ENCODE measurements around the gene TTLL9. TPM values are rescaled to one million over a fixed set of nuclear protein-coding genes. Genes with fewer than 3 reads are reported as not detected.
"Not testable (repeated sequence)": the region's sequence is repeated elsewhere in the genome, so short reads cannot be mapped to it uniquely, and the experiment has no call there.

TTLL9 gene
- total RNA-seq, 2 donors from 2014 or later, result not detected

GRCh38 chr20:31926493-31926892 lies 56.1 kb downstream of the TTLL9 start:
- Mint-ChIP-seq H3K4me1 (ENCODE audit: low read depth) (peaks cover 12% of the 10 kb centered on the region), H3K9me3 (no peaks in the 10 kb centered on the region), H3K27me3 (ENCODE audit: low read depth) (peaks cover 17% of the 10 kb centered on the region), H3K27ac (no peak overlapping the region), H3K36me3 (ENCODE audit: insufficient read depth in 2 of 2) (no peaks in the 10 kb centered on the region), H3K4me3 (no peak overlapping the region)
- ATAC-seq (replicated peaks in 1 of 2), result no peak
- no peak for DNase-seq

- no peak overlapping the region for H3K4me3 Mint-ChIP-seq
- ATAC-seq (replicated peaks in 1 of 2) (no peak), DNase-seq (no peak)
- peaks cover 12% of the 10 kb centered on the region for H3K4me1 Mint-ChIP-seq (ENCODE audit: low read depth)
- no peaks in the 10 kb centered on the region for H3K9me3 Mint-ChIP-seq
- H3K27ac Mint-ChIP-seq, result no peak overlapping the region
- H3K27me3 Mint-ChIP-seq (ENCODE audit: low read depth), result peaks cover 13% of the 10 kb centered on the region
- H3K36me3 Mint-ChIP-seq (ENCODE audit: insufficient read depth in 2 of 2), result no peaks in the 10 kb centered on the region
These were observed 57.3 kb downstream of the TTLL9 start for GRCh38 chr20:31927627-31928159.

- not testable (repeated sequence) for H3K27me3 Mint-ChIP-seq (ENCODE audit: low read depth); ATAC-seq (replicated peaks in 1 of 2); H3K9me3 Mint-ChIP-seq; H3K36me3 Mint-ChIP-seq (ENCODE audit: insufficient read depth in 2 of 2); H3K27ac Mint-ChIP-seq; H3K4me1 Mint-ChIP-seq (ENCODE audit: low read depth); DNase-seq; H3K4me3 Mint-ChIP-seq
These were observed 59.2 kb downstream of the TTLL9 start for GRCh38 chr20:31929631-31930030.

GRCh38 chr20:31930779-31931178 lies 60.3 kb downstream of the TTLL9 start:
- Mint-ChIP-seq H3K27me3 (ENCODE audit: low read depth) (no peaks in the 10 kb centered on the region), H3K27ac (no peak overlapping the region), H3K4me3 (no peak overlapping the region), H3K36me3 (ENCODE audit: insufficient read depth in 2 of 2) (no peaks in the 10 kb centered on the region), H3K9me3 (no peaks in the 10 kb centered on the region), H3K4me1 (ENCODE audit: low read depth) (no peaks in the 10 kb centered on the region)
- no peak for DNase-seq
- ATAC-seq (replicated peaks in 1 of 2), result no peak

- Mint-ChIP-seq H3K36me3 (ENCODE audit: insufficient read depth in 2 of 2) (no peaks in the 10 kb centered on the region), H3K27ac (no peak overlapping the region), H3K4me3 (no peak overlapping the region), H3K9me3 (no peaks in the 10 kb centered on the region), H3K27me3 (ENCODE audit: low read depth) (no peaks in the 10 kb centered on the region), H3K4me1 (ENCODE audit: low read depth) (no peaks in the 10 kb centered on the region)
- ATAC-seq (replicated peaks in 1 of 2), result no peak
- no peak for DNase-seq
These were observed 63.3 kb downstream of the TTLL9 start for GRCh38 chr20:31933698-31934097.

GRCh38 chr20:31934491-31934890 lies 64.1 kb downstream of the TTLL9 start:
- ATAC-seq (replicated peaks in 1 of 2), result no peak
- no peak overlapping the region for H3K27ac Mint-ChIP-seq
- H3K27me3 Mint-ChIP-seq (ENCODE audit: low read depth), result no peaks in the 10 kb centered on the region
- DNase-seq, result no peak
- no peak overlapping the region for H3K4me3 Mint-ChIP-seq
- H3K9me3 Mint-ChIP-seq, result no peaks in the 10 kb centered on the region
- no peaks in the 10 kb centered on the region for H3K4me1 Mint-ChIP-seq (ENCODE audit: low read depth)
- no peaks in the 10 kb centered on the region for H3K36me3 Mint-ChIP-seq (ENCODE audit: insufficient read depth in 2 of 2)

- no peaks in the 10 kb centered on the region for H3K27me3 Mint-ChIP-seq (ENCODE audit: low read depth)
- H3K4me1 Mint-ChIP-seq (ENCODE audit: low read depth), result no peaks in the 10 kb centered on the region
- ATAC-seq (replicated peaks in 1 of 2) (no peak), DNase-seq (no peak)
- no peak overlapping the region for H3K27ac Mint-ChIP-seq
- no peaks in the 10 kb centered on the region for H3K9me3 Mint-ChIP-seq
- no peaks in the 10 kb centered on the region for H3K36me3 Mint-ChIP-seq (ENCODE audit: insufficient read depth in 2 of 2)
- no peak overlapping the region for H3K4me3 Mint-ChIP-seq
These were observed 64.7 kb downstream of the TTLL9 start for GRCh38 chr20:31934968-31935764.

GRCh38 chr20:31936420-31936819 lies 66.0 kb downstream of the TTLL9 start:
- Mint-ChIP-seq H3K27ac (no peak overlapping the region), H3K36me3 (ENCODE audit: insufficient read depth in 2 of 2) (no peaks in the 10 kb centered on the region), H3K4me1 (ENCODE audit: low read depth) (no peaks in the 10 kb centered on the region), H3K4me3 (no peak overlapping the region), H3K9me3 (no peaks in the 10 kb centered on the region), H3K27me3 (ENCODE audit: low read depth) (no peaks in the 10 kb centered on the region)
- ATAC-seq (replicated peaks in 1 of 2) (no peak), DNase-seq (no peak)

GRCh38 chr20:31937820-31938219 lies 67.4 kb downstream of the TTLL9 start:
- Mint-ChIP-seq H3K4me3 (no peak overlapping the region), H3K36me3 (ENCODE audit: insufficient read depth in 2 of 2) (no peaks in the 10 kb centered on the region), H3K4me1 (ENCODE audit: low read depth) (no peaks in the 10 kb centered on the region), H3K27ac (no peak overlapping the region), H3K9me3 (no peaks in the 10 kb centered on the region), H3K27me3 (ENCODE audit: low read depth) (no peaks in the 10 kb centered on the region)
- no peak for DNase-seq
- ATAC-seq (replicated peaks in 1 of 2), result no peak

- ATAC-seq (replicated peaks in 1 of 2) (no peak), DNase-seq (no peak)
- no peaks in the 10 kb centered on the region for H3K36me3 Mint-ChIP-seq (ENCODE audit: insufficient read depth in 2 of 2)
- no peak overlapping the region for H3K27ac Mint-ChIP-seq
- H3K27me3 Mint-ChIP-seq (ENCODE audit: low read depth), result no peaks in the 10 kb centered on the region
- H3K9me3 Mint-ChIP-seq, result no peaks in the 10 kb centered on the region
- H3K4me1 Mint-ChIP-seq (ENCODE audit: low read depth), result no peaks in the 10 kb centered on the region
- no peak overlapping the region for H3K4me3 Mint-ChIP-seq
These were observed 69.2 kb downstream of the TTLL9 start for GRCh38 chr20:31939661-31940060.

GRCh38 chr20:31943052-31943471 lies 72.6 kb downstream of the TTLL9 start:
- no peak overlapping the region for H3K27ac Mint-ChIP-seq
- H3K9me3 Mint-ChIP-seq, result no peaks in the 10 kb centered on the region
- no peaks in the 10 kb centered on the region for H3K4me1 Mint-ChIP-seq (ENCODE audit: low read depth)
- ATAC-seq (replicated peaks in 1 of 2) (no peak), DNase-seq (no peak)
- H3K36me3 Mint-ChIP-seq (ENCODE audit: insufficient read depth in 2 of 2), result peaks cover 4 to 9% of the 10 kb centered on the region in 2 donors
- no peaks in the 10 kb centered on the region for H3K27me3 Mint-ChIP-seq (ENCODE audit: low read depth)
- H3K4me3 Mint-ChIP-seq, result no peak overlapping the region

GRCh38 chr20:31945319-31945718 lies 74.9 kb downstream of the TTLL9 start:
- Mint-ChIP-seq H3K4me1 (ENCODE audit: low read depth) (peaks cover 18% of the 10 kb centered on the region), H3K36me3 (ENCODE audit: insufficient read depth in 2 of 2) (peaks cover 11 to 23% of the 10 kb centered on the region in 2 donors), H3K4me3 (no peak overlapping the region), H3K9me3 (peaks cover 0 to 2% of the 10 kb centered on the region in 2 donors), H3K27ac (no peak overlapping the region), H3K27me3 (ENCODE audit: low read depth) (no peaks in the 10 kb centered on the region)
- DNase-seq, result no peak
- no peak for ATAC-seq (replicated peaks in 1 of 2)

- Mint-ChIP-seq H3K4me1 (ENCODE audit: low read depth) (peaks cover 22% of the 10 kb centered on the region), H3K27me3 (ENCODE audit: low read depth) (no peaks in the 10 kb centered on the region), H3K27ac (no peak overlapping the region), H3K36me3 (ENCODE audit: insufficient read depth in 2 of 2) (peaks cover 12 to 23% of the 10 kb centered on the region in 2 donors), H3K9me3 (peaks cover 0 to 2% of the 10 kb centered on the region in 2 donors), H3K4me3 (no peak overlapping the region)
- DNase-seq (no peak), ATAC-seq (replicated peaks in 1 of 2) (no peak)
These were observed 75.4 kb downstream of the TTLL9 start for GRCh38 chr20:31945785-31946184.

- Mint-ChIP-seq H3K27ac (no peak overlapping the region), H3K36me3 (ENCODE audit: insufficient read depth in 2 of 2) (peaks cover 14 to 25% of the 10 kb centered on the region in 2 donors), H3K4me3 (no peak overlapping the region), H3K4me1 (ENCODE audit: low read depth) (peaks cover 37% of the 10 kb centered on the region), H3K9me3 (peaks cover 0 to 2% of the 10 kb centered on the region in 2 donors), H3K27me3 (ENCODE audit: low read depth) (no peaks in the 10 kb centered on the region)
- DNase-seq (no peak), ATAC-seq (replicated peaks in 1 of 2) (no peak)
These were observed 77.6 kb downstream of the TTLL9 start for GRCh38 chr20:31948008-31948407.
